ENCODE data around the gene IL3RA.

DNA sequence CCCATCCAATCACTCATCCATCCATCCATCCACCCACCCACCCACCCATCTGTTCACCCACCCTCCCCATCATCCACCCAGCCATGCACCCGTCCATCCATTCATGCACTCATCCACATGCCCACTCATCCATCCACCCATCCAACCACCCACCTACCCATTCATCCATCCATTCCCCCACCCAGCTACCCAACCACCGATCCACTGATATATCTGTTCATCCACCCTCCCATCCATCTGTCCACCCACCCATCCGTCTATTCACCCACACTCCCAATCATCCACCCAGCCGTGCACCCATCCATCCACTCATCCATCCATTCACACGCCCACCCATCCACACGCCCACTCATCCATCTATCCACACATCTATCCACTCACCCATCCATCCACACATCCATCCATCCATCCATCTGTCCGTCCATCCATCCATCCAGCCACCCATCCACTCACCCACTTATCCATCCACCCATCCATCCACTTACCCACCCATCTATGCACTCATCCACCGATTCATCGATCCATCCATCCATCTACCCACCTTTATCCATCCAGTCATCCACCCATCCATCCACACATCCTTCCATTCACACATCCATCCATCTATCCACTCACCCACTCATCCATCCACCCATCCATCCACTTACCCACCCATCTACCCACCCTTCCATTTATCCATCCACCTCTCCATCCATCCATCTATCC lies 87.7 kb downstream of the IL3RA start:
- TF ChIP-seq, protein P1, sequence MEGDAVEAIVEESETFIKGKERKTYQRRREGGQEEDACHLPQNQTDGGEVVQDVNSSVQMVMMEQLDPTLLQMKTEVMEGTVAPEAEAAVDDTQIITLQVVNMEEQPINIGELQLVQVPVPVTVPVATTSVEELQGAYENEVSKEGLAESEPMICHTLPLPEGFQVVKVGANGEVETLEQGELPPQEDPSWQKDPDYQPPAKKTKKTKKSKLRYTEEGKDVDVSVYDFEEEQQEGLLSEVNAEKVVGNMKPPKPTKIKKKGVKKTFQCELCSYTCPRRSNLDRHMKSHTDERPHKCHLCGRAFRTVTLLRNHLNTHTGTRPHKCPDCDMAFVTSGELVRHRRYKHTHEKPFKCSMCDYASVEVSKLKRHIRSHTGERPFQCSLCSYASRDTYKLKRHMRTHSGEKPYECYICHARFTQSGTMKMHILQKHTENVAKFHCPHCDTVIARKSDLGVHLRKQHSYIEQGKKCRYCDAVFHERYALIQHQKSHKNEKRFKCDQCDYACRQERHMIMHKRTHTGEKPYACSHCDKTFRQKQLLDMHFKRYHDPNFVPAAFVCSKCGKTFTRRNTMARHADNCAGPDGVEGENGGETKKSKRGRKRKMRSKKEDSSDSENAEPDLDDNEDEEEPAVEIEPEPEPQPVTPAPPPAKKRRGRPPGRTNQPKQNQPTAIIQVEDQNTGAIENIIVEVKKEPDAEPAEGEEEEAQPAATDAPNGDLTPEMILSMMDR (IDR thresholded peaks at IDR 0.05), result no peak
- TF ChIP-seq POLR2A (IDR thresholded peaks at IDR 0.05), result no peak
